Large intestine (tissue), 3 donors: ENCODE data around the gene OIT3. TPM values are rescaled to one million over a fixed set of nuclear protein-coding genes. Genes with fewer than 3 reads are reported as not detected.

Source experiments
- DNase-seq, 2 donors: peaks; one replicate each; pipeline versions ENCODE4 v3.0.0 to v3.0.0-alpha.2; 2013
- H3K27ac ChIP-seq: one replicate; pipeline ENCODE4 v1.5.1; 2013; ENCODE audit warnings: low read length
- H3K27me3 ChIP-seq: 2 replicates; pipeline ENCODE4 v1.6.1; 2013; ENCODE audit warnings: low read length; ENCODE audit not compliant: control insufficient read depth, insufficient read depth
- H3K36me3 ChIP-seq: 2 replicates; pipeline ENCODE4 v1.6.1; 2013; ENCODE audit warnings: low read length; ENCODE audit not compliant: control insufficient read depth, insufficient read depth
- H3K4me1 ChIP-seq: one replicate; pipeline ENCODE4 v1.6.1; 2013; ENCODE audit warnings: low read length; ENCODE audit not compliant: control insufficient read depth, insufficient read depth
- H3K4me3 ChIP-seq: one replicate; pipeline ENCODE4 v1.5.1; 2013; ENCODE audit warnings: low read length
- H3K9me3 ChIP-seq: one replicate; pipeline ENCODE4 v1.6.1; 2013; ENCODE audit warnings: mild to moderate bottlenecking, low read depth, low read length, moderate library complexity; ENCODE audit not compliant: control insufficient read depth
- WGBS: methylation state at CpG from one replicate; pipeline ENCODE4 v1.1.5; 2013; ENCODE audit warnings: low lambda C conversion rate; ENCODE audit not compliant: insufficient coverage; 5-methylcytosine and 5-hydroxymethylcytosine counted together
- polyA plus RNA-seq: library from polyadenylated mRNA; unstranded; fragments of 120-200 nt; gene quantifications from one replicate; pipeline ENCODE4 v1.2.1, GENCODE V29; 2013

The OIT3 gene
- polyA plus RNA-seq, 1 donor: 9.9 TPM

DNA sequence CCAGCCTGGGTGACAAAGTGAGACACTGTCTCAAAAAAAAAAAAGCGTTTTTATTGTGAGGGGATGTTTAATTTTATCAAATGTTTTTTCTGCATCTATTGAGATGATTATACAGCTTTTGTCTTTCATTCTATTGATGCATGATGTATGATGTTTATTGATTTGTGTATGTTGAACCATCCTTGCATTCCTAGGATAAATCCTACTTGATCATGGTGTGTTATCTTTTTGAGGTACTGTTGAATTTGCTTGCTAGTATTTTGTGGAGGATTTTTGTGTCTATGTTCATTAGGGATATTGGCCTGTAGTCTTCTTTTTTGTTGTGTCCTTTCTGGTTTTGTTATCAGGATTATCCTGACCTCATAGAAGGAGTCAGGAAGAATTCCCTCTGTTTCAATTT is 83.3 kb downstream of the OIT3 start:
- Histone ChIP-seq H3K27ac (no peak overlapping the region), H3K36me3 (no peaks in the 10 kb centered on the region), H3K9me3 (peaks cover 22% of the 10 kb centered on the region), H3K27me3 (no peaks in the 10 kb centered on the region), H3K4me1 (no peaks in the 10 kb centered on the region), H3K4me3 (no peak overlapping the region)
- DNase-seq: no peak
- WGBS: no CpG with 5 or more reads among the region's 1 CpG

- Histone ChIP-seq H3K27ac (no peak overlapping the region), H3K9me3 (peaks cover 22% of the 10 kb centered on the region), H3K36me3 (no peaks in the 10 kb centered on the region), H3K27me3 (no peaks in the 10 kb centered on the region), H3K4me1 (no peaks in the 10 kb centered on the region), H3K4me3 (no peak overlapping the region)
- no peak for DNase-seq
Measured at GRCh38 chr10:72979709-72980108, 86.2 kb downstream of the OIT3 start.

- Histone ChIP-seq H3K9me3 (peaks cover 19% of the 10 kb centered on the region), H3K36me3 (no peaks in the 10 kb centered on the region), H3K4me1 (no peaks in the 10 kb centered on the region), H3K27me3 (no peaks in the 10 kb centered on the region), H3K27ac (no peak overlapping the region), H3K4me3 (no peak overlapping the region)
- no peak for DNase-seq
- no CpG with 5 or more reads among the region's 2 CpGs for WGBS
Measured at GRCh38 chr10:72980348-72980747, 86.8 kb downstream of the OIT3 start.

- WGBS: no CpG with 5 or more reads among the region's 4 CpGs
- H3K9me3 ChIP-seq: peaks cover 18% of the 10 kb centered on the region
- no peaks in the 10 kb centered on the region for H3K27me3 ChIP-seq
- no peak overlapping the region for H3K27ac ChIP-seq
- no peak overlapping the region for H3K4me3 ChIP-seq
- no peaks in the 10 kb centered on the region for H3K36me3 ChIP-seq
- no peaks in the 10 kb centered on the region for H3K4me1 ChIP-seq
- no peak for DNase-seq
Measured at GRCh38 chr10:72981028-72981881, 87.7 kb downstream of the OIT3 start.

- Histone ChIP-seq H3K27ac (no peak overlapping the region), H3K9me3 (peaks cover 16% of the 10 kb centered on the region), H3K4me3 (no peak overlapping the region), H3K36me3 (no peaks in the 10 kb centered on the region), H3K4me1 (no peaks in the 10 kb centered on the region), H3K27me3 (no peaks in the 10 kb centered on the region)
- no CpG with 5 or more reads among the region's 2 CpGs for WGBS
- DNase-seq: no peak
Measured at GRCh38 chr10:72981882-72982529, 88.5 kb downstream of the OIT3 start.

Other genes starting within 250 kb of the OIT3 start
- gene MCU, start 201.6 kb upstream of the OIT3 start, polyA plus RNA-seq: 41.6 TPM
- 54.3 TPM for gene PLA2G12B, start 61.1 kb downstream of the OIT3 start, polyA plus RNA-seq
- 31.8 TPM for gene P4HA1, start 203.1 kb downstream of the OIT3 start, polyA plus RNA-seq
- 4.8 TPM for gene NUDT13, start 216.7 kb downstream of the OIT3 start, polyA plus RNA-seq